NCI-H82 (cell line): ENCODE measurements around the gene HSPB9.

Experiments
- DNase-seq: peaks from one replicate; lab custom pipeline; 2025; lab: John Stamatoyannopoulos, UW

Gene HSPB9

GRCh38 chr17:42122371-42123303, at the start of gene HSPB9:
Gene HSPB9, plus strand, starts transcription at chr17:42122804. Its CDS starts 47 bp downstream, at chr17:42122851.
- DNase-seq = peak; percentile 94

DNA sequence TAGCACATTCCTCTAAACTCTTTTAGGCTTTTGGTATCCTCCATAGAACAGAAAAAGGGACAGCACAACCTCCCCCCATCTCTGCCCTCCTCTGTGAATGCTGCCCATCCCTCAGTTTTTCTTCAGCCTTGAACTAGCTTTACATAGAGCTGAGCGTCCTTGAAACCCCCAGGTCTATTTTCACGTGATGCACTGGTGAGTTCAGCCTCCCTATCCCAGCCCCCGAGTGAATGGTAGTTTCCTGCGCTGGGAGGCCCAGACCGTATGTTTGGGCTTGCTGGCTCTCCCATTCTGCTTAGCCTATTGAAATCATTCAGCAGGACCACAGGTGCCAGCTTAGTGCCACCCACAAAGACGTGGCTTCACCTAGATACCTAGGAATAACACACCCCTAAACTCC, 46.8 kb upstream of the HSPB9 start:
- no peak for DNase-seq

DNA sequence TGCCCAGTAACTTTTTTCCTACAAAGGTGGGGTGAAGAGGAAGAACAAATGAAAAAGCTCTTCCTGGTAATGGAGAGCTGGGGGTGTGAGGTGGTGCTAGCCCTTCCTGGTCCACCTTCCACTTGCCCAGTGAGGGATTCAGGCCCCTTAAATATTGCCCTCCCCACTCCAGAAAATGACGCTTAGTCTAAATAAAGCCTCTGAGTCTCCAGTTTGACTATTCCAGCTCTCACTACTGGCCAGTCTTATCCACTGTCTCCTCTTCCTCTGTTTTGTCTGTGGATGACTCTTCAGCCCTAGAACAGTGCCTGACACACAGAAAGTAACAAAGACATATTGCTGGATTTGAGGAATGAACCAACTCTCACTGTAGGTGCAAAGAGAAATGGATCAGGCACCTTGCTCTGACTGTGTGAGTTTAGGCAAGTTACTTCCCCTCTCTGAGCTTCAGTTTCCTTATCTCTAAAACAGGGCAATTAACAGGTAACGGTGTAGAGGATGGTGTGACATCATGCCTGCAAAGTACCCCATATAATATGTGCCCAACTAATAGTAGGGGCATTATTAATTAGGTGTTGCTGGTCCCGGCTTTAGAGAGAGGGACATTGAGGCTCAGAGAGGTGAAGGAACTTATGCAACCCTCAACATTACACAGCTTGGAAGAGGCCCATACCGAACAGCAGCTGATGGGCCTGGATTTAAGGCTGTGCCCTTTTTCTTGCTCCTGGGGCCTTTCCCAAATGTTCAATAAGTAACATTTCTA, 45.6 kb upstream of the HSPB9 start:
- DNase-seq = no peak

GRCh38 chr17:42077755-42078154, 44.8 kb upstream of the HSPB9 start:
- DNase-seq = no peak

- no peak for DNase-seq
These were observed 44.1 kb upstream of the HSPB9 start for GRCh38 chr17:42078396-42079043.

DNA sequence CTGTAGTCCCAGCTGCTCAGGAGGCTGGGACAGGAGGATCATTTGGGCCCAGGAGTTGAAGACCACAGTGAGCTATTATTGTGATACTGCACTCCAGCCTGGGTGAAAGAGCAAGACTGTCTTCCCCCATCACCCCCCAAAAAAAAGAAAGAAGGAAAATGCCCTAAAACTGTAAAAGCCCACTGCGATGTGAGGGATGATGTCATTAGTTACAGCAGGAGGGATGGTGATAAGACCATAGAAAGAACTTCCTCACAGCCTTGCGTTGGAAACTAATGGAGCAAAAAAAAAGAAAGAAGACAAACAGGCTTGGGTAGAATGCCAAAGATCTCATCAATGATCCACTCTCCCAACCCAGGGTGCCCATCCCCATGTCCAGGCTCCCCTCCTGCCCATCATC, 43.1 kb upstream of the HSPB9 start:
- DNase-seq = no peak

GRCh38 chr17:42081516-42082129, 41.0 kb upstream of the HSPB9 start:
- no peak for DNase-seq

DNA sequence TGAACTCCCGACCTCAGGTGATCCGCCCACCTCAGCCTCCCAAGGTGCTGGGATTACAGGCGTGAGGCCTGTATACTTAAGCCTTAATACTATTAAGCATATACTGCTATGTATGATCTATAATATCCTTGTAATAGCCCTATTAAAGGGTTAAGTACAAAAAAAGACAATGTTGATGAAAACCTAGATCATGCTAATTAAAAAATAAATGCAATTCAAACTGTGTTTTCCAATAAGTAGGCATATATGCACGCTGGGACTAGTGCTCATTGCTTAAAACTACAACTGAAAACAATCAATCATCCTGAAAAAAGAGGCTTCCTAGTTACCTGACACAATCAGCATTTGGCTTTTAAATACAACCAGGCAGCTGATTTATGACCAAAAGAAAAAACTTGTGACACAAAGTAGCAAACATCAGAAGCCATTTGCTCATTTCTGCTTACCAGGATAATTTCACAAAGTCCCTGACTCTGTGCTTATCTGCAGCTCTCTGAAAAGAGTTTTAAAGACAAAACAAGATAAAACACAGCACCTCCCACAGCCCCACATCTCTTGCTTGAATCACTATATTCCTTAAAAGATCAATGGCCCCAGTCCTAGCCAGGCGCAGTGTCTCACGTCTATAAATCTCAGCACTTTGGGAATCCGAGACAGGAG, 35.4 kb upstream of the HSPB9 start:
- peak; percentile 66 for DNase-seq

DNA sequence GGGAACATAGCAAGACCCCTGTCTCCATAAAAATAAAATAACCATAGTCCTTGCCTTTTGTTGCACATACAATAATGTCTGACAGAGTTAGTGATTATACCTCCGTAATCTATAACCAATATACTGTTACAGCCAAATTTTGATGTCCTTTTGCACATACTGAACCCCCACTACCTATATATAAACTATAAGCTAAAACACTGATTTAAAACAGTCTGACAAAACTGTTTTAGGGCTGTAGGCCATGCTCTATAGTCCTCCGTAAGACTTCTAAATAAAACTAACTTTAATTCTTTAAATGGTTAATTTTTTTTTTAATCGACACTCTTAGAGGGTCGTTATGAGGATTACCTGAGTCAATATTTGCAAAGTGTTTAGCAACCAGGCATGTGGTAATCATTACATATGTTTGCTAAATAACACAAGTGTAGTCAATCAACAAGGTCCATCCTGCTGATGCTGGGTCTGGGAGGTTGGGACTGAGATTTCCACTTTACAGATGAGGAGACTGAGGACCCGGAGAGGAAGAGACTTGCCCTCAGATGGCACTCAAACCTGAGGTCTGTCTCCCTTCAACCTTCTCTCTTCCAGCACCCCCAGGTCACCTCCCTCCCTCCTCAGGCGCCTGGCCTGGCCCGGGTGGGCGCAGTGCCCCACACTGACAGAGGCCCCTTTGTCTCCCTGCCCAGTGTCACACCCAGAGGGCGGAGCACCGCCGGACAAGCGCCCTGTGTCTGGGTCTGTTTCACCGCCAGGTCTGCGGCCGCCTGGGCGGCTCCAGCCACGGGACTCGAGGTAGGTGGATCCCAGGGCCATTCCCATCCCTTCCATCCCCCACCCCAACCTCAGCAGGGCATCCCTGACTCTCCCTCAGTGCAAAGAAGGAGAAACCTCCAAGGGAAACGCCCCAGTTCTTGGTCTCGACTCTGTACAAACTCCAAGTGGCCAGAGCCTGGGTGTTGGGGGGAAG, 34.6 kb upstream of the HSPB9 start:
- DNase-seq = no peak

- no peak for DNase-seq
These were observed 33.9 kb upstream of the HSPB9 start for GRCh38 chr17:42088736-42089135.

DNA sequence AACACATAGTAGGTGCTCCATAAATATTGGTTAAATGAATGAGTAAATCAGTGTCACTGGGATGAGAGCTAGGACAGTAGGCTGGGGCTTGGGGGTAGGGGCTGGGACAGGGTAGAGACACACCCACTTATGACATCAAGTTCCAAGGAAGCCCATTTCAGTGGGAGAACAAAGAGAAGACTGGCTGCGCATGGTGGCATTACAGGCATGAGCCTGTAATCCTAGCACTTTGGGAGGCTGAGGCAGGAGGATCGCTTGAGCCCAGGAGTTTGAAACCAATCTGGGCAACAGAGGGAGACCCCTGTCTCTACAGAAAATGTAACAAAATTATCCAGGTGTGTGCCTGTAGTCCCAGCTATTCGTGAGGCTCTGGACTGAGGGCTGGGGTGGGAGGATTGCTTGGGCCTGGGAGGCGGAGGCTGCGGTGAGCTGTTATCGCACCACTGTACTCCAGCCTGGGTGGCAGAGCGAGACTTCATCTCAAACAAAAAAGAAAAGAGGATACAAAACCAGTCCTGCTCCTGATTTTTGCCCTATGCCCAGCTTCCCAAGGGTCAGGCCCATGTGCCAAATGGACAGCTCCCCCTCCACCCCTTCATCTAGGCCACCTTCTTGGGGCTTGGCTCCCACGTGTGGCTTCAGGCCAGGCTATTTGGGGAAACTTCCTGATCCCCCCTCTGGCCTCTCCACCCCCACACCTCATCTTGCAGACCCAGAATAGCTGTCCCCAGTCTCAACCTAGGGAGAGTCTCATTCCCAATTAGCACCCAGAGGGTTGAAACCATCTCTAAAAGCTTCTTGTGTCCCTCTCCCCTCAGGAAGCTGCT, 31.4 kb upstream of the HSPB9 start:
- DNase-seq = no peak

GRCh38 chr17:42092939-42093338, 29.7 kb upstream of the HSPB9 start:
- peak; percentile 25 for DNase-seq

- no peak for DNase-seq
These were observed 28.1 kb upstream of the HSPB9 start for GRCh38 chr17:42094375-42095069.

DNA sequence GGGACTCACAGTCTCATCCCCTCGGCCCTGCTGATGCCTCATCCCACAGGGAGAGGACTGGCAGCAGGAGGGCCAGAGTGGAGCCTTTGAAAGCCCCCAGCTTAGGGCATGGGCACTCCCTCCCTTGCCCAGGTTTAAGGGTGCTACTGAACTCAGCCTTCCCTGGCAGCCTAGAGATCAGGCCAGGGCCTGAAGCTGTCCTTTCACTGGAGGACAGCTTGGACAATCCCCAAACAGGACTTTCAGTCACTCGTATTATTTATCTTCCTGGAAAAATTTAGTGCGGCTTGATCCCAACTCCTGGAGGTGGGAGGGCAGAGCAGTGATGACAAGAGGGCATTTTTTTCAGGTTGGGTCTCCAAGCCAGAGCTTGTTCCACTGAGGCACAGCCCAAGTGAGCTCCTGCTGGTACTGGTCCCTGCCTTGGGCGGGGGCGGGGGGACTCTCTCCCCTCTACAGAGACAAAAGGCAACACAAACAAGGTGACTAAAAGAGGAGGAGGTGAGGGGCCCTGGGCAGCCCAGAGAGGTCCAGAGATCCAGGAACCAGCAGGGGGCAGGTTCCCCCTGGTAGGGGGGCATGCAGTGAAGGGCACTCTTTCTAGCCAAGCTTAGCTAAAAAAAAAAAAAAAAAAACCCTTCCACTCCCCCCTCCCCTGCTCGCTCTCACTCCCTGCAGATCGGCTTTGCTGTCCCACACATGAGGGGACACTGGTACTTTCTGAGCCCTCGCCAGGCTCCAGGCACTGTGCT, 26.1 kb upstream of the HSPB9 start:
- no peak for DNase-seq

GRCh38 chr17:42097691-42098631, 24.6 kb upstream of the HSPB9 start, which contains the start of gene ZNF385C:
Gene ZNF385C, minus strand, starts transcription at chr17:42098473. Its CDS starts 35,417 bp downstream, at chr17:42063056.
- DNase-seq = peak; percentile 77

- DNase-seq = peak; percentile 94
These were observed 23.7 kb upstream of the HSPB9 start for GRCh38 chr17:42098730-42099399.
